GM12801 (cell line): ENCODE data around the gene OPTC.

Source experiments
- TF ChIP-seq, protein P1 (sequence below): IDR thresholded peaks from one replicate; pipeline ENCODE4 v1.5.1; 2011; ENCODE audit warnings: control low read depth; ENCODE audit not compliant: insufficient read length; ENCODE audit errors: extremely low read depth

Gene OPTC

DNA sequence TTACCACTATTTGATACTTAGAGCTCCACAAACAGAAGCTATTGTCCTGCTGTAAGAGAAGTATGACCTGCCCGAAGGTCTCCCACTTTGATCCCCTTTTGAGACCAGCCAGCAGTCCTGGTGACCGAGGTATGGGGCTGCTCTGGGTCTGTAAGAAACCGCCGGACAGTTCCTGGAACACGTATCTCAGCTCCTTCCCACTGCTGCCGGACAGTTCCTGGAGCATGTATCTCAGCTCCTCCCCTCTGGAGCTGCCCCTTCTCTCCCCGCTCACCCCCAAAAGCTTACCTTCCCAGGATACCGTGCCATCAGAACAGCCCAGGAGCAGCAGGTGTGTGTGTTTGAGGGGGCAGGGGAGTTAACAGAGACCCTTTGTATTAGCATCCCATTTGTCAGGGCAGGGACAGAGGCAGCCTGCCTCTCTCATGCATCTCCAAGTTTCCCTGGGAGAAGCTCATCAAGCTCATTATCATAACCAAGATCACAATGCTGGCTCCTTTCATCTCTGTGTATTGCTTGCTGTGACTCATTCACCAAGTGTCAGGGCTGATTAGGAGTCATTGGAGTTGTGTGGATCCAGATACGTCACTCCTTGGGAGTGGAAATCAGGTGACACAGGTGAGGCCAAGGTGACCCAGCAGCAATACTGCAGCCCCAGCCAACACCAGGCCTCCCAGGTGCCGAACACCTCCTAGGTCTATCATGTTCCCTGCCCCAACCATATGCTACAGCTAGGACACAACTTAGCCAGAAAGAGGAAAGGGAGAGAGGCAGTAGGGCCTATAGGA lies 25.3 kb downstream of the OPTC start:
- TF ChIP-seq, protein P1, sequence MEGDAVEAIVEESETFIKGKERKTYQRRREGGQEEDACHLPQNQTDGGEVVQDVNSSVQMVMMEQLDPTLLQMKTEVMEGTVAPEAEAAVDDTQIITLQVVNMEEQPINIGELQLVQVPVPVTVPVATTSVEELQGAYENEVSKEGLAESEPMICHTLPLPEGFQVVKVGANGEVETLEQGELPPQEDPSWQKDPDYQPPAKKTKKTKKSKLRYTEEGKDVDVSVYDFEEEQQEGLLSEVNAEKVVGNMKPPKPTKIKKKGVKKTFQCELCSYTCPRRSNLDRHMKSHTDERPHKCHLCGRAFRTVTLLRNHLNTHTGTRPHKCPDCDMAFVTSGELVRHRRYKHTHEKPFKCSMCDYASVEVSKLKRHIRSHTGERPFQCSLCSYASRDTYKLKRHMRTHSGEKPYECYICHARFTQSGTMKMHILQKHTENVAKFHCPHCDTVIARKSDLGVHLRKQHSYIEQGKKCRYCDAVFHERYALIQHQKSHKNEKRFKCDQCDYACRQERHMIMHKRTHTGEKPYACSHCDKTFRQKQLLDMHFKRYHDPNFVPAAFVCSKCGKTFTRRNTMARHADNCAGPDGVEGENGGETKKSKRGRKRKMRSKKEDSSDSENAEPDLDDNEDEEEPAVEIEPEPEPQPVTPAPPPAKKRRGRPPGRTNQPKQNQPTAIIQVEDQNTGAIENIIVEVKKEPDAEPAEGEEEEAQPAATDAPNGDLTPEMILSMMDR, result no peak

- TF ChIP-seq, protein P1, result no peak
Observed at GRCh38 chr1:203519896-203520295, 25.9 kb downstream of the OPTC start.

DNA sequence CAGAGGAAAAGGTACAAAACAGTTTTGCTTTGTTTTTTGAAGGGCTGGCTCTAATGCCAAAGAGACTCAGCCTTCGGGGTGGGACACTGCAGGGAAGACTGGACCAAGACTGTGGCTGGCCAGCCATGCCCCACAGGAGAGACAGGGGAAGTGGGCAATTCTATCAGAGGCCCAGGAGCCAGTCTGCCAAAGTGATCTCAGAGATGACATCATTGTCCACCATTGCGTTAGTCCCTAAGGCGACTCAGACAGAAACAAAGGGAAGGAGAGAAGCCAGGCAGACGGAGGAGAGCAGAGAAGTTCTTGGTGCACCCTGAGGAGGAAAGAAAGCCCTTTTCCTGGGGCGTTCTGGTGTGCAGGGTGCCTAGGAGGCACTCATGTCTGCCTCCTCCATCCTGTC lies 26.4 kb downstream of the OPTC start:
- TF ChIP-seq, protein P1, result no peak

- TF ChIP-seq, protein P1, result no peak
Observed at GRCh38 chr1:203521074-203521794, 27.3 kb downstream of the OPTC start.

DNA sequence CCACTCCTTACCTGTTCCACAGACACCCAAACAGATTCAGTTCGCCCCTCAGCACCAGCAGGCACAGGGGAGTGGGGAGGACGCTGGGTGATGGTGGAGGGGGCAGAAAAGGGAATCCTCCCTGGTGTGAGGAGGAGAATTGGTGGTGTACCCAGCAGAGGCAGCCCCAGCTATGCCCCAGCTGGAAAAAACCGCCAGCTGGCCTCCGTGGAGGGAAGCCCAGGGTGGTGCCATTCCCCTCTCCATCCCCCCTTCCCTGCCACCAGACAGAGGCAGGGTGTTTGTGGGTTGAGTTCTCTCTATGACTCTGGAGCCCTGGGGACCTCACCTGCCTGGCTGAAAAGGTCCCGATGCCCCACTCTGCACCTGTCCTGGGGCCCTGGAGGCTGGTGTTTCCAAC lies 27.9 kb downstream of the OPTC start:
- TF ChIP-seq, protein P1, result no peak

DNA sequence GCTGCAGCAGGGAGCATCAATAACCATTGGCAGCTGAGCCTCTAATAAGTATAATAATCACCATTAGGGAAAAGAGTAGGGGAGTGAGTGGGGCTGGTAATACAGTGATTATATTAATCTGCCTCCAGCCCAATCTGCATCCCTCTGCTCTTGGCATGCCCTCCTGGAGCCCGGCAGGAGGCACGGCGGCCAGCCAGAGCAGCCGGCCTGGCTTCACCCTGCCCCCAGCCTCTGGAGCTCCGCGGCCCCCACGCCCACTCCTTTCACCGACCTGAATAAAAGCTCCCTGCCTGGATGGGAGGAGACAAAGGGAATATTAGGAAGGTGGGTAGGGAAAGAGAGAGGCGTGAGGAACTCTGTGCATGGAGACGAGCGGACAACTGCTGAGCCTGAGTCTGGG lies 28.3 kb downstream of the OPTC start:
- TF ChIP-seq, protein P1, result no peak

DNA sequence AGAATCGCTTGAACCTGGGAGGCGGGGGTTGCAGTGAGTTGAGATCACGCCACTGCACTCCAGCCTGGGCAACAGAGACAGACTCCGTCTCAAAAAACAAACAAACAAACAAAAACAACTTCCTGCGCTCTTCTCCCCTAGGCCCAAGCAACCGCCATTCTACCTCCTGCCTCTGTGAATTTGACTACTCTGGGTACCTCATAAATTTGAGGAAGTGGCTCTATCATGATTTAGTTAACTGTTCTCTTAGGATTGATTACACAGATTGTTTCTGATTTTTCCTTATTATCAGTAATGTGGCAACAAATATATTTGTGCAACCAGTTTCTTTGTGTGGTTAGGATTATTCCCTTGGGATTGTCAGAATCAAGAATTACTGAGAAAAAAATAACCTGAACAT lies 29.7 kb downstream of the OPTC start:
- TF ChIP-seq, protein P1, result no peak
